Fibroblast of mammary gland (primary cell): ENCODE data around the gene CNOT6.

Source experiments
- DNase-seq: peaks from one replicate; pipeline ENCODE4 v3.0.0-alpha.2; 2010; ENCODE audit warnings: low read depth
- H3K4me3 ChIP-seq: 2 replicates; pipeline ENCODE4 v1.5.1; 2011; ENCODE audit warnings: low read depth, mild to moderate bottlenecking, low read length, moderate library complexity; ENCODE audit not compliant: control insufficient read depth
- CTCF ChIP-seq: conservative IDR thresholded peaks from 2 replicates; pipeline ENCODE4 v1.5.1; 2011; ENCODE audit warnings: low read depth, low read length, inconsistent platforms; ENCODE audit not compliant: control insufficient read depth, insufficient read depth

CNOT6 gene

GRCh38 chr5:180595381-180596114, 101.4 kb downstream of the CNOT6 start:
- H3K4me3 ChIP-seq = no peak overlapping the region
- DNase-seq = no peak
- no peak for TF ChIP-seq CTCF

GRCh38 chr5:180596115-180596667, 102.0 kb downstream of the CNOT6 start:
- H3K4me3 ChIP-seq = no peak overlapping the region
- DNase-seq = no peak
- no peak for TF ChIP-seq CTCF

DNA sequence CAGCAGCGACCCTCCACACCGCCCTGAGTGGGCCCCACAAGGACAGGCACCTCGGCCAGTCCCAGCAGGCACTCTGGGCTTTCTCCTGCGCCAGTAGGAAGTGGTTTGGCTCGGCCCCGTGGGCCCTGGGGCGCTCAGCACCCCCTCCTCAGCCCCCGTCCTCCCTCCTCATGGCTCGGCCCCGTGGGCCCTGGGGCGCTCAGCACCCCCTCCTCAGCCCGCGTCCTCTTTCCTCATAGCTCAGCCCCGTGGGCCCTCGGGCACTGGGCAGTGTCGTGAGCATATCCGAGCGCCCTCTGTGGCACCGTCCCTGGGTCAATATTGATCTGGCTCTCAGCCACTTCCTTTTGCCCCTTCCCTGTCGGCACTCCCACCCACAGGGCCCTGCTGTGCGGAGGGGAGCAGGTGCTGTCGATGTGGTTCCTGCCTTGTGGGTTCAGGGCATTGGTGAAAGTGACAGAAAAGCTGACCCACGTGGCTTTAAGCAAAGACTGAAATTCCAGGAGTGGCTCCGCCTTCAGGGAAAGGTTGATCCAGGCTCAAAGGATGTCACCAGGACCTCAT, 102.6 kb downstream of the CNOT6 start:
- TF ChIP-seq CTCF = no peak
- no peak for DNase-seq
- no peak overlapping the region for H3K4me3 ChIP-seq

DNA sequence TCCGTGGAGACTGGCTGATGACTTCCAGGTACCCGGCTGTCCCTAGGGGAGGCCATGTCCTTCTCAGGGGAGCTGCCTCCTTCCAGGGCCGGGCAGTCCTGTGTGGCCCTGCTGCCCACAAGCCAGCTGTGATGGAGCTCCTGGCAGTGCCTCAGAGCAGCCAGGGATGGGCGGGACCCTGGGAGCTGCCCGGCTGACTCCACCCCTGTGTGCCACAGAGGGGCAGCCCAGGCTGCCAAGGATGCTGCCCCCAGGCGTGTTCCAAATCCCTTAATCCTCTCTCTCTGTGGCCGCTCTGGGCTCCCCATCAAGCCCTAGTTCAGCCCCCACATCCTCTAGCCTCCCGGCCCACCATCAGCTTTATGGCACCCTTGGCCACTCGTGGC, 104.1 kb downstream of the CNOT6 start:
- DNase-seq = no peak
- H3K4me3 ChIP-seq = no peak overlapping the region
- TF ChIP-seq CTCF = no peak

GRCh38 chr5:180598797-180599589, 104.8 kb downstream of the CNOT6 start:
- no peak for TF ChIP-seq CTCF
- no peak overlapping the region for H3K4me3 ChIP-seq
- DNase-seq = no peak

DNA sequence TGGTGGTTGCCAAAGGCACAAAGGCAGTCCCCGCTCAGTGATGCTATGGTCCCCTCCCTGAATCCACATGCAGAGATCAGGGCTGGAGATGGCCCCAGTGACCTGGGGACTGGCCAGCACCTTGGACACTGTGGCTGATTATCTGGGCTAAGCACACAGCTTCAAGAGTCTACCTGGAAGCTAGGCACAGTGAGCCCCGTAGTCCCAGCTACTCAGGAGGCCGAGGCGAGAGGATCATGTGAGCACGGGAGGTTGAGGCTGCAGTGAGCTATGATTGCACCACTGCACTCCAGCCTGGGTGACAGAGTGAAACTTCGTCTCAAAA, 105.4 kb downstream of the CNOT6 start:
- no peak overlapping the region for H3K4me3 ChIP-seq
- no peak for TF ChIP-seq CTCF
- DNase-seq = no peak
